HepG2 (cell line): ENCODE data around the gene LRRC8E. TPM values are rescaled to one million over a fixed set of nuclear protein-coding genes. Genes with fewer than 3 reads are reported as not detected.

ENCODE experiments used
- ESRRA ChIP-seq: sonication (generic); formaldehyde crosslinking; IDR thresholded peaks from 2 replicates; pipeline ENCODE4 v1.5.1; 2020; ENCODE audit warnings: mild to moderate bottlenecking, low read depth, missing genetic modification reagents
- HCFC1 ChIP-seq: fragments of 150-350 bp; IDR thresholded peaks from 2 replicates; pipeline ENCODE4 v1.6.1; 2014; ENCODE audit warnings: low read depth, low read length
- HOXA3 ChIP-seq: sonication (generic); formaldehyde crosslinking; IDR thresholded peaks from 2 replicates; pipeline ENCODE4 v1.5.0; 2020; ENCODE audit warnings: missing genetic modification reagents
- KAT7 ChIP-seq: IDR thresholded peaks from 2 replicates; pipeline ENCODE4 v1.6.1; 2018; ENCODE audit warnings: borderline replicate concordance, missing compliant biosample characterization
- PRDM4 ChIP-seq: sonication (generic); formaldehyde crosslinking; IDR thresholded peaks from 2 replicates; pipeline ENCODE4 v1.9.0; 2021; ENCODE audit warnings: missing genetic modification reagents, borderline replicate concordance
- SMAD3 ChIP-seq: sonication (generic); formaldehyde crosslinking; IDR thresholded peaks from 2 replicates; pipeline ENCODE4 v1.4.0; 2020; ENCODE audit warnings: missing genetic modification reagents
- ZBTB20 ChIP-seq: sonication (generic); formaldehyde crosslinking; IDR thresholded peaks from 2 replicates; pipeline ENCODE4 v1.8.1; 2023; ENCODE audit warnings: missing genetic modification reagents, low read depth, mild to moderate bottlenecking, borderline replicate concordance
- ZNF24 ChIP-seq: fragments of 450-650 bp; IDR thresholded peaks from 2 replicates; pipeline ENCODE4 v1.6.1; 2017; ENCODE audit warnings: antibody characterized with exemption, mild to moderate bottlenecking
- ZNF569 ChIP-seq: sonication (generic); formaldehyde crosslinking; IDR thresholded peaks from 2 replicates; pipeline ENCODE4 v1.5.0; 2020; ENCODE audit warnings: mild to moderate bottlenecking, missing genetic modification reagents, moderate library complexity, borderline replicate concordance
- ZNF660 ChIP-seq: sonication (generic); formaldehyde crosslinking; IDR thresholded peaks from 2 replicates; pipeline ENCODE4 v1.5.1; 2020; ENCODE audit warnings: mild to moderate bottlenecking, low read depth, missing genetic modification reagents, borderline replicate concordance
- ZNF674 ChIP-seq: sonication (generic); formaldehyde crosslinking; IDR thresholded peaks from 2 replicates; pipeline ENCODE4 v1.5.0; 2020; ENCODE audit warnings: low read depth, mild to moderate bottlenecking, missing genetic modification reagents
- ZNF747 ChIP-seq: sonication (generic); formaldehyde crosslinking; IDR thresholded peaks from 2 replicates; pipeline ENCODE4 v1.8.1; 2023; ENCODE audit warnings: missing genetic modification reagents, mild to moderate bottlenecking, borderline replicate concordance
- ZNF75D ChIP-seq: sonication (generic); formaldehyde crosslinking; IDR thresholded peaks from 2 replicates; pipeline ENCODE4 v1.8.1; 2023; ENCODE audit warnings: missing genetic modification reagents, mild to moderate bottlenecking, borderline replicate concordance
- polyA plus RNA-seq, 8 experiments: library from polyadenylated mRNA; depleted of rRNA in 3 of 8; stranded (reverse) in 7 of 8; unstranded in 1 of 8; fragments of >200 nt; fragmentation: Illumina TruSeq in 4 of 8; extraction: Trizol in 4 of 8; gene quantifications; 2 replicates each; pipeline versions ENCODE4 v1.2.1 to v1.2.3, GENCODE V29; 2011 to 2016; ENCODE audit warnings: low read depth in 4 of 8, missing spikeins in 1 of 8, mixed read lengths in 1 of 8; ENCODE audit not compliant: insufficient read depth in 1 of 8
- total RNA-seq, 5 experiments: library from RNA; depleted of rRNA; stranded (reverse); fragments of >200 nt; fragmentation: Illumina TruSeq; extraction: Trizol; gene quantifications; 2 replicates each; pipeline ENCODE4 v1.2.3, GENCODE V29; 2016; ENCODE audit warnings: low read depth in 1 of 5
- TF ChIP-seq, protein P1 (sequence below): sonication (generic); formaldehyde crosslinking; IDR thresholded peaks from 2 replicates; pipeline ENCODE4 v1.4.0; 2020; ENCODE audit warnings: mild to moderate bottlenecking, missing genetic modification reagents
- TF ChIP-seq, protein P2 (sequence below): sonication (generic); formaldehyde crosslinking; IDR thresholded peaks from 2 replicates; pipeline ENCODE4 v1.5.0; 2020; ENCODE audit warnings: mild to moderate bottlenecking, missing genetic modification reagents, borderline replicate concordance
- TF ChIP-seq, protein P3 (sequence below): sonication (generic); formaldehyde crosslinking; IDR thresholded peaks from 2 replicates; pipeline ENCODE4 v1.5.0; 2020; ENCODE audit warnings: mild to moderate bottlenecking, missing genetic modification reagents

LRRC8E gene
- total and polyA plus RNA-seq, 2 of the 13 experiments (the other 11 are each of a cell fraction or from before 2014, with no cell fraction given), result 8.0 to 10.3 TPM

GRCh38 chr19:7897292-7897691 lies 9.0 kb downstream of the LRRC8E start (continued):
- TF ChIP-seq, protein P1, sequence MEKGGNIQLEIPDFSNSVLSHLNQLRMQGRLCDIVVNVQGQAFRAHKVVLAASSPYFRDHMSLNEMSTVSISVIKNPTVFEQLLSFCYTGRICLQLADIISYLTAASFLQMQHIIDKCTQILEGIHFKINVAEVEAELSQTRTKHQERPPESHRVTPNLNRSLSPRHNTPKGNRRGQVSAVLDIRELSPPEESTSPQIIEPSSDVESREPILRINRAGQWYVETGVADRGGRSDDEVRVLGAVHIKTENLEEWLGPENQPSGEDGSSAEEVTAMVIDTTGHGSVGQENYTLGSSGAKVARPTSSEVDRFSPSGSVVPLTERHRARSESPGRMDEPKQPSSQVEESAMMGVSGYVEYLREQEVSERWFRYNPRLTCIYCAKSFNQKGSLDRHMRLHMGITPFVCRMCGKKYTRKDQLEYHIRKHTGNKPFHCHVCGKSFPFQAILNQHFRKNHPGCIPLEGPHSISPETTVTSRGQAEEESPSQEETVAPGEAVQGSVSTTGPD (CRISPR knock-in tag), result no peak
- TF ChIP-seq ZNF24 (no peak), ZNF674 (CRISPR knock-in tag) (no peak), HOXA3 (CRISPR knock-in tag) (peak; percentile 76), KAT7 (CRISPR knock-in tag) (0 out of 2 replicates have a peak, but pooled peaks have one; percentile 43), ZBTB20 (CRISPR knock-in tag) (no peak), ZNF569 (no peak), HCFC1 (no peak), ZNF660 (no peak), PRDM4 (CRISPR knock-in tag) (no peak), SMAD3 (CRISPR knock-in tag) (no peak), ESRRA (CRISPR knock-in tag) (no peak), ZNF747 (CRISPR knock-in tag) (no peak), ZNF75D (CRISPR knock-in tag) (no peak)
- TF ChIP-seq, protein P2, sequence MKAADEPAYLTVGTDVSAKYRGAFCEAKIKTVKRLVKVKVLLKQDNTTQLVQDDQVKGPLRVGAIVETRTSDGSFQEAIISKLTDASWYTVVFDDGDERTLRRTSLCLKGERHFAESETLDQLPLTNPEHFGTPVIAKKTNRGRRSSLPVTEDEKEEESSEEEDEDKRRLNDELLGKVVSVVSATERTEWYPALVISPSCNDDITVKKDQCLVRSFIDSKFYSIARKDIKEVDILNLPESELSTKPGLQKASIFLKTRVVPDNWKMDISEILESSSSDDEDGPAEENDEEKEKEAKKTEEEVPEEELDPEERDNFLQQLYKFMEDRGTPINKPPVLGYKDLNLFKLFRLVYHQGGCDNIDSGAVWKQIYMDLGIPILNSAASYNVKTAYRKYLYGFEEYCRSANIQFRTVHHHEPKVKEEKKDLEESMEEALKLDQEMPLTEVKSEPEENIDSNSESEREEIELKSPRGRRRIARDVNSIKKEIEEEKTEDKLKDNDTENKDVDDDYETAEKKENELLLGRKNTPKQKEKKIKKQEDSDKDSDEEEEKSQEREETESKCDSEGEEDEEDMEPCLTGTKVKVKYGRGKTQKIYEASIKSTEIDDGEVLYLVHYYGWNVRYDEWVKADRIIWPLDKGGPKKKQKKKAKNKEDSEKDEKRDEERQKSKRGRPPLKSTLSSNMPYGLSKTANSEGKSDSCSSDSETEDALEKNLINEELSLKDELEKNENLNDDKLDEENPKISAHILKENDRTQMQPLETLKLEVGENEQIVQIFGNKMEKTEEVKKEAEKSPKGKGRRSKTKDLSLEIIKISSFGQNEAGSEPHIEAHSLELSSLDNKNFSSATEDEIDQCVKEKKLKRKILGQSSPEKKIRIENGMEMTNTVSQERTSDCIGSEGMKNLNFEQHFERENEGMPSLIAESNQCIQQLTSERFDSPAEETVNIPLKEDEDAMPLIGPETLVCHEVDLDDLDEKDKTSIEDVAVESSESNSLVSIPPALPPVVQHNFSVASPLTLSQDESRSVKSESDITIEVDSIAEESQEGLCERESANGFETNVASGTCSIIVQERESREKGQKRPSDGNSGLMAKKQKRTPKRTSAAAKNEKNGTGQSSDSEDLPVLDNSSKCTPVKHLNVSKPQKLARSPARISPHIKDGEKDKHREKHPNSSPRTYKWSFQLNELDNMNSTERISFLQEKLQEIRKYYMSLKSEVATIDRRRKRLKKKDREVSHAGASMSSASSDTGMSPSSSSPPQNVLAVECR (CRISPR knock-in tag), result peak; percentile 40; the same call in 1 of the 2 replicates
- TF ChIP-seq, protein P3, sequence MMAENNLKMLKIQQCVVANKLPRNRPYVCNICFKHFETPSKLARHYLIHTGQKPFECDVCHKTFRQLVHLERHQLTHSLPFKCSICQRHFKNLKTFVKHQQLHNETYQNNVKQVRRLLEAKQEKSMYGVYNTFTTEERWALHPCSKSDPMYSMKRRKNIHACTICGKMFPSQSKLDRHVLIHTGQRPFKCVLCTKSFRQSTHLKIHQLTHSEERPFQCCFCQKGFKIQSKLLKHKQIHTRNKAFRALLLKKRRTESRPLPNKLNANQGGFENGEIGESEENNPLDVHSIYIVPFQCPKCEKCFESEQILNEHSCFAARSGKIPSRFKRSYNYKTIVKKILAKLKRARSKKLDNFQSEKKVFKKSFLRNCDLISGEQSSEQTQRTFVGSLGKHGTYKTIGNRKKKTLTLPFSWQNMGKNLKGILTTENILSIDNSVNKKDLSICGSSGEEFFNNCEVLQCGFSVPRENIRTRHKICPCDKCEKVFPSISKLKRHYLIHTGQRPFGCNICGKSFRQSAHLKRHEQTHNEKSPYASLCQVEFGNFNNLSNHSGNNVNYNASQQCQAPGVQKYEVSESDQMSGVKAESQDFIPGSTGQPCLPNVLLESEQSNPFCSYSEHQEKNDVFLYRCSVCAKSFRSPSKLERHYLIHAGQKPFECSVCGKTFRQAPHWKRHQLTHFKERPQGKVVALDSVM (CRISPR knock-in tag), result peak; percentile 78; the same call in 1 of the 2 replicates
